ENCODE data around the gene SLX9. TPM values are rescaled to one million over a fixed set of nuclear protein-coding genes. Genes with fewer than 3 reads are reported as not detected.

SLX9 gene
- total RNA-seq, 6 experiments from 2014 or later, result 15.0 to 27.9 (median 17.1) TPM

- intact Hi-C loops (cut with DNase I), result loop anchor here in 1 of 2 donors (5.0 to 10.0 kb wide), 2 partner anchors 42 to 119 kb away; partner anchors contain the start of gene SUMO3
- Histone ChIP-seq H3K4me1 (peaks cover 0 to 26% (median 13%) of the 10 kb centered on the region in 4 donors), H3K27ac (no peak overlapping the region), H3K36me3 (no peaks in the 10 kb centered on the region), H3K4me3 (no peak overlapping the region), H3K27me3 (no peaks in the 10 kb centered on the region), H3K9me3 (no peaks in the 10 kb centered on the region)
- DNase-seq, result peak in 1 of 3 donors; percentile 12
- 100% methylated on average over 3 of the region's 6 CpGs for WGBS (ENCODE audit: insufficient coverage, low coverage, low lambda C conversion rate, missing lambda C conversion rate)
- TF ChIP-seq, protein P1, sequence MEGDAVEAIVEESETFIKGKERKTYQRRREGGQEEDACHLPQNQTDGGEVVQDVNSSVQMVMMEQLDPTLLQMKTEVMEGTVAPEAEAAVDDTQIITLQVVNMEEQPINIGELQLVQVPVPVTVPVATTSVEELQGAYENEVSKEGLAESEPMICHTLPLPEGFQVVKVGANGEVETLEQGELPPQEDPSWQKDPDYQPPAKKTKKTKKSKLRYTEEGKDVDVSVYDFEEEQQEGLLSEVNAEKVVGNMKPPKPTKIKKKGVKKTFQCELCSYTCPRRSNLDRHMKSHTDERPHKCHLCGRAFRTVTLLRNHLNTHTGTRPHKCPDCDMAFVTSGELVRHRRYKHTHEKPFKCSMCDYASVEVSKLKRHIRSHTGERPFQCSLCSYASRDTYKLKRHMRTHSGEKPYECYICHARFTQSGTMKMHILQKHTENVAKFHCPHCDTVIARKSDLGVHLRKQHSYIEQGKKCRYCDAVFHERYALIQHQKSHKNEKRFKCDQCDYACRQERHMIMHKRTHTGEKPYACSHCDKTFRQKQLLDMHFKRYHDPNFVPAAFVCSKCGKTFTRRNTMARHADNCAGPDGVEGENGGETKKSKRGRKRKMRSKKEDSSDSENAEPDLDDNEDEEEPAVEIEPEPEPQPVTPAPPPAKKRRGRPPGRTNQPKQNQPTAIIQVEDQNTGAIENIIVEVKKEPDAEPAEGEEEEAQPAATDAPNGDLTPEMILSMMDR (IDR thresholded peaks at IDR 0.05), result no peak
- TF ChIP-seq POLR2A (IDR thresholded peaks at IDR 0.05), result no peak
- no peak for ATAC-seq
These were observed 5.6 kb upstream of the SLX9 start for GRCh38 chr21:44934276-44934675.

DNA sequence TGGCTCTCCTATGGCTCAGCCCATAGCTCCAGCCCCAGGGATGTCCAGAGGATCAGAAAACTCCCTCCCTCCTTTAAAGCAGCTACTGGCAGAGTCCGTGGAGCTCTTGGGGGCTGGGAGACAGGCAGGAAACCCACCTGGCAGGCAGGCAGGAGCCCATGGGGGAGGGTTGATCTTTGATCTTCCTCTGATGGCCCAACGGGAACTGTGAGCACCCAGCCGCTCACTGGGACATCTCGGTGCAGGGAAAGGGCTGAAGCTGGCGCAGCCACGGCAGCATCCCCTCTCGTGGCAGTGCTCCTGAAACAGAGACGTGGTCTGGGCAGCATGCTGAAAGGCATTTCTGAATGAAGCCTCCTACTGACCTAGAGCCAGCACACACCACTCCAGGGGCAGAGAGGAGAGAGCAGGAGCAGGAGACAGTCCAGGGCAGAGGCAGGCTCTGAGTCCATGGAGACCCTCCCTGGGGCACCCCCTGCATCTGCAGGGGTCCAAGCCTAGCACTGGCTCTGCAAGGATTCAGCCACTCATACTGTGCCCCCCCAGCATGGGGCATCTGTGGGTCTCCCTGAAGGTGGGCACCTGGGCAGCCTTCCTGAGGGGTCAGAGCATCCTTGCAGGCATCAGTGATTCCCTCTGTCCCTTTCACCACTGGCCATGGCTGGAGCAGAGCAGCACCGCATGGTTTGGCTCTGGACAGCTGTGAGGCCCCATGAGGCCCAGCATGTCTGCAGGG is 4.9 kb upstream of the SLX9 start:
- DNase-seq (peak in 1 of 3 donors; percentile 38), ATAC-seq (no peak)
- no peak overlapping the region for H3K27ac ChIP-seq
- 67% methylated on average over 4 of the region's 9 CpGs for WGBS (ENCODE audit: insufficient coverage, low coverage, low lambda C conversion rate, missing lambda C conversion rate)
- H3K27me3 ChIP-seq, result no peaks in the 10 kb centered on the region
- intact Hi-C loops (cut with DNase I), result loop anchor here in 1 of 2 donors (5.0 to 10.0 kb wide), 2 partner anchors 43 to 120 kb away; partner anchors contain the start of gene SUMO3
- H3K36me3 ChIP-seq, result no peaks in the 10 kb centered on the region
- H3K4me3 ChIP-seq, result no peak overlapping the region
- H3K9me3 ChIP-seq, result no peaks in the 10 kb centered on the region
- H3K4me1 ChIP-seq, result peaks cover 0 to 28% (median 15%) of the 10 kb centered on the region in 4 donors
- no peak for TF ChIP-seq POLR2A (IDR thresholded peaks at IDR 0.05)
- TF ChIP-seq, protein P1 (IDR thresholded peaks at IDR 0.05), result no peak

DNA sequence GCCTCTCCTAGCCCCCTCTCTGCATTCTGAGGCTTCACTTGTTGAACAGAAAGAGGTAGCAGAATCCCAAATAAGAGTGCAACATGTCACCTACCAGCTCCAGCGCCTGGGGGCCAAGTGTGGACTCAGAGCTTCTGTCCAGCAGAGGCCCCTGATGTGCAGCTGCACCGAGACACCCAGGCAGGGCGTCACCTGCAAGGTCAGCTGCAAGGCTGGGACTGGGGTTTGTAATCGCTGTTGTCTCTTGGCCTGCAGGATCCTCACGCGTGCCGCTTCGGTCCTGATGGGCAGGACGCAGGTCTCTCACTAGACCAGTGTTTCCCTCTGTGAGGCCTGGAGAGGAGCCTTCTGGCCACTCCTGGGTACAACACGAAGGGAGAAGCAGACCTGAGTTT is 4.3 kb upstream of the SLX9 start:
- Histone ChIP-seq H3K4me3 (no peak overlapping the region), H3K36me3 (no peaks in the 10 kb centered on the region), H3K4me1 (peaks cover 0 to 30% (median 15%) of the 10 kb centered on the region in 4 donors), H3K27me3 (no peaks in the 10 kb centered on the region), H3K9me3 (no peaks in the 10 kb centered on the region), H3K27ac (no peak overlapping the region)
- ATAC-seq (no peak), DNase-seq (peak in 1 of 3 donors; percentile 40)
- intact Hi-C loops (cut with DNase I), result loop anchor here in 1 of 2 donors (10.0 kb wide), 1 partner anchor 121 kb away; the partner anchor contains the start of gene SUMO3
- no peak for TF ChIP-seq POLR2A (IDR thresholded peaks at IDR 0.05)
- TF ChIP-seq, protein P1 (IDR thresholded peaks at IDR 0.05), result no peak
- no CpG with 5 or more reads among the region's 10 CpGs for WGBS (ENCODE audit: insufficient coverage, low coverage, low lambda C conversion rate, missing lambda C conversion rate)

DNA sequence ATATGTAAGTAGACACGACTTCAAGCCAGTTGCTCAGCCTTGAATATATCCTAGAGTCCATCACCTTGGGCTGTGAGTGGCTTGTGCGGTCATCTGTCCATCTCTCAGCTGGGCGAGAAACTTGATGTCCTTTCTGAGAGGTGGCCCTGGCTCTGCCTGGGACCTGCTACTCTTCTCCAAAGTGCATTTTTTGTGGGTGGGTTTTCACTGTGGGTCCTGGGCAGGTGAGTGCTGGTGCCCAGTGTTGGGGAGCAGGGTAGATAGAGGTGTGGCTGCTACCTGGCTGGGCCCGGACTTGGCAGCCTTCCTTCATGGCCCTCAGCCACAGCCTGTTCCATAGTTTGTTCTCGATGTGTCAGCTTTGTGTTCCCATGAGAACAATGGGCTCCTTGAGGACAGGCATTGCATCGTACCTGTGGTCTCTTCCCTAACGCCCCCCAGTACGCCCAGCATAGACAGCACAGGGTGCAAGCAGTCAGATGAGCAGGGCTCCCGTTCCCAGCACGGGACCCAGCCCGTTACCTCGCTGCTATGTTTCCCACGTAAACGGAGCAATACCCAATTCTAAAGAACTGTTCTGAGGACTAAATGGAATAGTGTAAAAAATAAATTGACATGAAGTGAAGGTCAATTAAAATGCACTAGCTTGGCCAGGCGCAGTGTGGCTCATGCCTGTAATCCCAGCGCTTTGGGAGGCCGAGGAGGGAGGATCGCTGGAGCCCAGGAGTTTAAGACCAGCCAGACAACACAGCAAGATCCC is 877 bp upstream of the SLX9 start:
- H3K27me3 ChIP-seq, result no peaks in the 10 kb centered on the region
- DNase-seq, result peak in 1 of 3 donors; percentile 44
- peak in 3 of 4 donors; percentile 9 to 23 (median 10) for ATAC-seq
- intact Hi-C loops (cut with DNase I), result loop anchor here in 1 of 2 donors (10.0 kb wide), 1 partner anchor 124 kb away; the partner anchor contains the start of gene SUMO3
- 68% methylated on average over 15 of the region's 18 CpGs for WGBS (ENCODE audit: insufficient coverage, low coverage, low lambda C conversion rate, missing lambda C conversion rate)
- no peaks in the 10 kb centered on the region for H3K9me3 ChIP-seq
- H3K36me3 ChIP-seq, result peaks cover 0 to 4% (median under 1%) of the 10 kb centered on the region in 4 donors
- no peak for TF ChIP-seq POLR2A (IDR thresholded peaks at IDR 0.05)
- TF ChIP-seq, protein P1 (IDR thresholded peaks at IDR 0.05), result no peak
- peaks cover 0 to 22% (median 10%) of the 10 kb centered on the region in 4 donors for H3K4me1 ChIP-seq
- peak overlapping the region; percentile 84 to 89 (median 87) for H3K4me3 ChIP-seq
- H3K27ac ChIP-seq, result peak overlapping the region in 2 of 3 donors; percentile 4 to 43

Data from right lobe of liver (tissue), 6 donors.